ELR (cell line): ENCODE data around the gene AGTR1.
A peak's percentile ranks its signal among the peaks of the same experiment; 100 is the strongest.
"Not testable (repeated sequence)": the region's sequence is repeated elsewhere in the genome, so short reads cannot be mapped to it uniquely, and the experiment has no call there.

Source experiments
- DNase-seq: peaks from one replicate; pipeline ENCODE4 v3.0.0-alpha.2; 2015; ENCODE audit warnings: low read depth

Gene AGTR1

GRCh38 chr3:148758303-148758884 lies 60.7 kb downstream of the AGTR1 start:
- DNase-seq, result no peak

- no peak for DNase-seq
These were observed 61.7 kb downstream of the AGTR1 start for GRCh38 chr3:148759430-148759829.

GRCh38 chr3:148763156-148763680 lies 65.5 kb downstream of the AGTR1 start:
- DNase-seq, result no peak

- no peak for DNase-seq
These were observed 66.6 kb downstream of the AGTR1 start for GRCh38 chr3:148763986-148764935.

GRCh38 chr3:148772361-148772760 lies 74.7 kb downstream of the AGTR1 start:
- DNase-seq, result no peak

GRCh38 chr3:148772835-148773234 lies 75.1 kb downstream of the AGTR1 start:
- no peak for DNase-seq

GRCh38 chr3:148773805-148774204 lies 76.1 kb downstream of the AGTR1 start:
- no peak for DNase-seq

- no peak for DNase-seq
These were observed 81.2 kb downstream of the AGTR1 start for GRCh38 chr3:148778926-148779325.

GRCh38 chr3:148785026-148785425 lies 87.3 kb downstream of the AGTR1 start:
- DNase-seq, result not testable (repeated sequence)

- not testable (repeated sequence) for DNase-seq
These were observed 88.5 kb downstream of the AGTR1 start for GRCh38 chr3:148786159-148786558.

GRCh38 chr3:148789146-148789545 lies 91.4 kb downstream of the AGTR1 start:
- peak; percentile 60 for DNase-seq

- DNase-seq, result no peak
These were observed 92.2 kb downstream of the AGTR1 start for GRCh38 chr3:148789906-148790305.

GRCh38 chr3:148790370-148790769 lies 92.7 kb downstream of the AGTR1 start:
- DNase-seq, result no peak

- no peak for DNase-seq
These were observed 93.4 kb downstream of the AGTR1 start for GRCh38 chr3:148790851-148791735.

GRCh38 chr3:148791920-148792319 lies 94.2 kb downstream of the AGTR1 start:
- DNase-seq, result no peak

GRCh38 chr3:148792516-148792915 lies 94.8 kb downstream of the AGTR1 start:
- DNase-seq, result no peak
